ENCODE data around the gene SLC47A2. TPM values are rescaled to one million over a fixed set of nuclear protein-coding genes. Genes with fewer than 3 reads are reported as not detected.

SLC47A2 gene
- total and polyA plus RNA-seq, 2 donors from 2014 or later: 46.3 to 61.5 TPM

GRCh38 chr17:19741832-19742457, 25.6 kb upstream of the SLC47A2 start:
- Histone ChIP-seq H3K27ac (ENCODE audit: low read depth in 2 of 2, low read length in 2 of 2) (no peak overlapping the region), H3K4me3 (ENCODE audit: low read length in 3 of 3) (no peak overlapping the region), H3K27me3 (ENCODE audit: control insufficient read depth, insufficient read depth, low read length) (no peaks in the 10 kb centered on the region), H3K9ac (ENCODE audit: low read length in 3 of 3) (no peak overlapping the region), H3K36me3 (ENCODE audit: control insufficient read depth in 2 of 3, insufficient read depth in 3 of 3, low read length in 3 of 3) (no peaks in the 10 kb centered on the region), H3K9me3 (ENCODE audit: control insufficient read depth in 2 of 3, insufficient read depth in 1 of 3, low read length in 3 of 3) (no peaks in the 10 kb centered on the region), H3K4me1 (ENCODE audit: control insufficient read depth in 2 of 3, insufficient read depth in 2 of 3, low read depth in 1 of 3, low read length in 3 of 3) (peaks cover 0 to 11% (median 0%) of the 10 kb centered on the region in 3 donors)
- intact Hi-C loops (cut with DNase I): no loop called here
- no peak for TF ChIP-seq CTCF (IDR thresholded peaks at IDR 0.05; ENCODE audit: borderline replicate concordance, extremely low read depth, insufficient read depth)
- DNase-seq (no peak), FAIRE-seq (no peak)

GRCh38 chr17:19740933-19741332, 24.5 kb upstream of the SLC47A2 start:
- no peak for FAIRE-seq
- Histone ChIP-seq H3K9me3 (ENCODE audit: control insufficient read depth in 2 of 3, insufficient read depth in 1 of 3, low read length in 3 of 3) (no peaks in the 10 kb centered on the region), H3K27ac (ENCODE audit: low read depth in 2 of 2, low read length in 2 of 2) (no peak overlapping the region), H3K9ac (ENCODE audit: low read length in 3 of 3) (no peak overlapping the region), H3K36me3 (ENCODE audit: control insufficient read depth in 2 of 3, insufficient read depth in 3 of 3, low read length in 3 of 3) (no peaks in the 10 kb centered on the region), H3K4me1 (ENCODE audit: control insufficient read depth in 2 of 3, insufficient read depth in 2 of 3, low read depth in 1 of 3, low read length in 3 of 3) (peaks cover 0 to 11% (median 0%) of the 10 kb centered on the region in 3 donors), H3K4me3 (ENCODE audit: low read length in 3 of 3) (no peak overlapping the region), H3K27me3 (ENCODE audit: control insufficient read depth, insufficient read depth, low read length) (no peaks in the 10 kb centered on the region)
- no peak for TF ChIP-seq CTCF (IDR thresholded peaks at IDR 0.05; ENCODE audit: borderline replicate concordance, extremely low read depth, insufficient read depth)
- DNase-seq: no peak
- intact Hi-C loops (cut with DNase I): no loop called here

- DNase-seq (no peak), FAIRE-seq (no peak)
- no peak overlapping the region for H3K4me3 ChIP-seq (ENCODE audit: low read length in 3 of 3)
These were observed 23.1 kb upstream of the SLC47A2 start for GRCh38 chr17:19739241-19740201.

More at GRCh38 chr17:19739241-19740201, 23.1 kb upstream of the SLC47A2 start:
- H3K9ac ChIP-seq (ENCODE audit: low read length in 3 of 3): no peak overlapping the region
- H3K27me3 ChIP-seq (ENCODE audit: control insufficient read depth, insufficient read depth, low read length): no peaks in the 10 kb centered on the region
- H3K36me3 ChIP-seq (ENCODE audit: control insufficient read depth in 2 of 3, insufficient read depth in 3 of 3, low read length in 3 of 3): no peaks in the 10 kb centered on the region
- intact Hi-C loops (cut with DNase I): no loop called here
- TF ChIP-seq CTCF (IDR thresholded peaks at IDR 0.05; ENCODE audit: borderline replicate concordance, extremely low read depth, insufficient read depth): no peak
- H3K9me3 ChIP-seq (ENCODE audit: control insufficient read depth in 2 of 3, insufficient read depth in 1 of 3, low read length in 3 of 3): no peaks in the 10 kb centered on the region
- no peak overlapping the region for H3K27ac ChIP-seq (ENCODE audit: low read depth in 2 of 2, low read length in 2 of 2)
- H3K4me1 ChIP-seq (ENCODE audit: control insufficient read depth in 2 of 3, insufficient read depth in 2 of 3, low read depth in 1 of 3, low read length in 3 of 3): peaks cover 0 to 4% (median 0%) of the 10 kb centered on the region in 3 donors
